Nephron (organoid): Measurements from ENCODE around the gene ISCU.

Experiments used
- H3K27ac Mint-ChIP-seq, 3 experiments: 2 replicates each; pipeline ENCODE4 v1.8.0; 2020; ENCODE audit warnings: mixed read lengths in 3 of 3, mild to moderate bottlenecking in 2 of 3, moderate library complexity in 1 of 3
- H3K27me3 Mint-ChIP-seq: 2 replicates; pipeline ENCODE4 v1.8.0; 2021; ENCODE audit warnings: low read depth, mild to moderate bottlenecking, moderate library complexity, mixed read lengths
- H3K36me3 Mint-ChIP-seq: 2 replicates; pipeline ENCODE4 v1.8.0; 2020; ENCODE audit warnings: low read depth, mixed read lengths
- H3K4me1 Mint-ChIP-seq: 2 replicates; pipeline ENCODE4 v1.8.0; 2020; ENCODE audit warnings: mixed read lengths
- H3K4me3 Mint-ChIP-seq, 3 experiments: 2 replicates each; pipeline ENCODE4 v1.8.0; 2020; ENCODE audit warnings: mild to moderate bottlenecking in 3 of 3, mixed read lengths in 3 of 3, moderate library complexity in 2 of 3
- H3K9me3 Mint-ChIP-seq: 2 replicates; pipeline ENCODE4 v1.8.0; 2020; ENCODE audit warnings: mixed read lengths
- CTCF ChIP-seq, 3 experiments: fragments of 200-600 bp; sonication (generic); IDR thresholded peaks; one replicate each; pipeline ENCODE4 v1.5.0; 2021; ENCODE audit warnings: antibody characterized with exemption in 3 of 3; ENCODE audit not compliant: unreplicated experiment in 3 of 3

The ISCU gene

GRCh38 chr12:108605000-108605689, 42.7 kb downstream of the ISCU start:
- Mint-ChIP-seq H3K4me1 (peaks cover 37% of the 10 kb centered on the region), H3K36me3 (no peaks in the 10 kb centered on the region), H3K27ac (peak overlapping the region; percentile 43 to 74 (median 49)), H3K27me3 (peaks cover 16% of the 10 kb centered on the region), H3K4me3 (peak overlapping the region in 1 of 3 experiments; percentile 7), H3K9me3 (no peaks in the 10 kb centered on the region)
- no peak for TF ChIP-seq CTCF (IDR thresholded peaks at IDR 0.05; ENCODE audit: unreplicated experiment in 3 of 3)

- Mint-ChIP-seq H3K9me3 (no peaks in the 10 kb centered on the region), H3K27me3 (peaks cover 14% of the 10 kb centered on the region), H3K4me1 (peaks cover 40% of the 10 kb centered on the region), H3K27ac (peak overlapping the region; percentile 43 to 74 (median 49)), H3K4me3 (no peak overlapping the region), H3K36me3 (no peaks in the 10 kb centered on the region)
- TF ChIP-seq CTCF (IDR thresholded peaks at IDR 0.05; ENCODE audit: unreplicated experiment in 3 of 3): no peak
Observed at GRCh38 chr12:108605690-108606406, 43.5 kb downstream of the ISCU start.

GRCh38 chr12:108606492-108606891, 44.1 kb downstream of the ISCU start:
- H3K27me3 Mint-ChIP-seq: peaks cover 13% of the 10 kb centered on the region
- no peak overlapping the region for H3K4me3 Mint-ChIP-seq
- TF ChIP-seq CTCF (IDR thresholded peaks at IDR 0.05; ENCODE audit: unreplicated experiment in 3 of 3): no peak
- no peak overlapping the region for H3K27ac Mint-ChIP-seq
- peaks cover 43% of the 10 kb centered on the region for H3K4me1 Mint-ChIP-seq
- H3K36me3 Mint-ChIP-seq: no peaks in the 10 kb centered on the region
- H3K9me3 Mint-ChIP-seq: no peaks in the 10 kb centered on the region

- H3K27ac Mint-ChIP-seq: peak overlapping the region; percentile 47 to 70 (median 49)
- H3K36me3 Mint-ChIP-seq: no peaks in the 10 kb centered on the region
- TF ChIP-seq CTCF (IDR thresholded peaks at IDR 0.05; ENCODE audit: unreplicated experiment in 3 of 3): no peak
Observed at GRCh38 chr12:108607981-108608600, 45.7 kb downstream of the ISCU start.

GRCh38 chr12:108608616-108609015, 46.2 kb downstream of the ISCU start:
- Mint-ChIP-seq H3K27me3 (peaks cover 11% of the 10 kb centered on the region), H3K4me3 (no peak overlapping the region), H3K36me3 (no peaks in the 10 kb centered on the region), H3K4me1 (peaks cover 54% of the 10 kb centered on the region), H3K9me3 (no peaks in the 10 kb centered on the region), H3K27ac (peak overlapping the region in 2 of 3 experiments; percentile 15 to 70)
- no peak for TF ChIP-seq CTCF (IDR thresholded peaks at IDR 0.05; ENCODE audit: unreplicated experiment in 3 of 3)

More at GRCh38 chr12:108607981-108608600, 45.7 kb downstream of the ISCU start:
- no peak overlapping the region for H3K4me3 Mint-ChIP-seq
- peaks cover 11% of the 10 kb centered on the region for H3K27me3 Mint-ChIP-seq
- no peaks in the 10 kb centered on the region for H3K9me3 Mint-ChIP-seq
- H3K4me1 Mint-ChIP-seq: peaks cover 49% of the 10 kb centered on the region
